ENCODE measurements around the gene STK11.

DNA sequence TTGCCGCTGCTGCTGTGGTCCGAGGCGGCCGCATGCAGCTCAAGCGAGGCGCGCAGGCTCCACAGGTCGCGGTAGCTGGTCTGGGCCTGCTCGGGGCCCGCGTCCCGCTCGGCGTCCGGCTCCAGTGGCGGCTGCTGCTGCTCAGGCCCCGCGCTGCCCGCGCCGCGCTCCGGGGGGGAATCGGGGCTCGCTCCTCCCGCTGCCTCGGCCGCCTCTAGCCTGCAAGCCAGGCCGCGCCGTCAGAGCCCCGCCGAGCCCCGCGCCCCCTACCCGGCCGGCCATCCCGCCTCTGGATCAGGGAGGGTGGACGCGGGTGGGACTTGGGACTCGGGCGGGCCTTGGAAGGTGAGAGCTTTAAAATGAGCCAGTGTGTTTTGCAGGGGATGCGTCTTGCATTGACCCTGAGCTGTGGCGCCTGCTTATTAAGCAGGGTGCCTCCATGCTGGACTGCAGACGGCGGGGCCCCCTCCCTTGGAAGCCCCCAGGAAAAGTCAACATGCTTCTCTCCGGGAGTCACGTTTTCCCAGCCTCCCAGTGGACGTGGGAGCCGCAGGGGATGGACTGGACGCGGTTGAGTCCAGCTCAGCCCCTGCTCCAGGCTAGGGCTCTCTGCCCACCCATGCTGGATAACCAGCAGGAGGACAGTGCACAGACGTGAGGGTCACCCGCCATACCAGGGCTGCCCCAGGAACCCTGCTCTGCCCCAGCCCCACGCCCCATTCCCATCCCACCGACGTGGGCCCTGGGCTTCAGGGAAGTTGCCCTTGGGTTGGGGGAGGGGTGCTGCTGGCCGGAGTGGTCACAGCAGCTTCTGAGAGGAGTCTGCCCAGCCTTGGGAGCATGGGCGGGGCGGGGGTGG lies 24.6 kb downstream of the STK11 start:
- TF ChIP-seq, protein P1, sequence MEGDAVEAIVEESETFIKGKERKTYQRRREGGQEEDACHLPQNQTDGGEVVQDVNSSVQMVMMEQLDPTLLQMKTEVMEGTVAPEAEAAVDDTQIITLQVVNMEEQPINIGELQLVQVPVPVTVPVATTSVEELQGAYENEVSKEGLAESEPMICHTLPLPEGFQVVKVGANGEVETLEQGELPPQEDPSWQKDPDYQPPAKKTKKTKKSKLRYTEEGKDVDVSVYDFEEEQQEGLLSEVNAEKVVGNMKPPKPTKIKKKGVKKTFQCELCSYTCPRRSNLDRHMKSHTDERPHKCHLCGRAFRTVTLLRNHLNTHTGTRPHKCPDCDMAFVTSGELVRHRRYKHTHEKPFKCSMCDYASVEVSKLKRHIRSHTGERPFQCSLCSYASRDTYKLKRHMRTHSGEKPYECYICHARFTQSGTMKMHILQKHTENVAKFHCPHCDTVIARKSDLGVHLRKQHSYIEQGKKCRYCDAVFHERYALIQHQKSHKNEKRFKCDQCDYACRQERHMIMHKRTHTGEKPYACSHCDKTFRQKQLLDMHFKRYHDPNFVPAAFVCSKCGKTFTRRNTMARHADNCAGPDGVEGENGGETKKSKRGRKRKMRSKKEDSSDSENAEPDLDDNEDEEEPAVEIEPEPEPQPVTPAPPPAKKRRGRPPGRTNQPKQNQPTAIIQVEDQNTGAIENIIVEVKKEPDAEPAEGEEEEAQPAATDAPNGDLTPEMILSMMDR (IDR thresholded peaks at IDR 0.05; ENCODE audit: low read depth, low read length), result no peak
- no peak for TF ChIP-seq EZH2phosphoT487 (IDR thresholded peaks at IDR 0.05; ENCODE audit: low read depth)
